ENCODE measurements around the gene GOSR2. TPM values are rescaled to one million over a fixed set of nuclear protein-coding genes. Genes with fewer than 3 reads are reported as not detected.

Gene GOSR2
- total RNA-seq, 1 experiment from 2014 or later = 59.1 TPM

GRCh38 chr17:46977348-46977747, 54.4 kb downstream of the GOSR2 start:
- Histone ChIP-seq H3K79me2 (ENCODE audit: low read length) (no peaks in the 10 kb centered on the region), H3K9me3 (ENCODE audit: low read length) (no peaks in the 10 kb centered on the region), H2AFZ (ENCODE audit: low read length) (no peak overlapping the region), H3K27me3 (ENCODE audit: low read length) (no peaks in the 10 kb centered on the region), H3K4me3 (ENCODE audit: low read length) (no peak overlapping the region), H3K9me2 (replicated peaks; ENCODE audit: insufficient read depth, low read length) (no peaks in the 10 kb centered on the region), H3K36me3 (ENCODE audit: insufficient read depth, low read length) (no peaks in the 10 kb centered on the region), H3K27ac (ENCODE audit: low read length) (no peak overlapping the region), H4K20me1 (ENCODE audit: insufficient read depth, low read depth, low read length) (no peaks in the 10 kb centered on the region), H3K9ac (ENCODE audit: low read length) (no peak overlapping the region), H3K4me2 (ENCODE audit: low read depth, low read length, poor library complexity, severe bottlenecking) (no peak overlapping the region), H3K4me1 (ENCODE audit: low read length) (peaks cover 3% of the 10 kb centered on the region; the same call in 1 of the 2 replicates)
- DNase-seq = peak; percentile 47

- Histone ChIP-seq H3K4me2 (ENCODE audit: low read depth, low read length, poor library complexity, severe bottlenecking) (no peak overlapping the region), H4K20me1 (ENCODE audit: insufficient read depth, low read depth, low read length) (no peaks in the 10 kb centered on the region), H3K9ac (ENCODE audit: low read length) (no peak overlapping the region), H3K4me1 (ENCODE audit: low read length) (peaks cover 3% of the 10 kb centered on the region; the same call in 1 of the 2 replicates), H3K36me3 (ENCODE audit: insufficient read depth, low read length) (no peaks in the 10 kb centered on the region), H3K9me2 (replicated peaks; ENCODE audit: insufficient read depth, low read length) (no peaks in the 10 kb centered on the region), H3K27me3 (ENCODE audit: low read length) (no peaks in the 10 kb centered on the region), H3K9me3 (ENCODE audit: low read length) (no peaks in the 10 kb centered on the region), H3K79me2 (ENCODE audit: low read length) (no peaks in the 10 kb centered on the region), H3K27ac (ENCODE audit: low read length) (no peak overlapping the region), H2AFZ (ENCODE audit: low read length) (no peak overlapping the region), H3K4me3 (ENCODE audit: low read length) (no peak overlapping the region)
- no peak for DNase-seq
These were observed 55.0 kb downstream of the GOSR2 start for GRCh38 chr17:46977750-46978488.

- no peak overlapping the region for H3K9ac ChIP-seq (ENCODE audit: low read length)
- no peak for DNase-seq
- no peaks in the 10 kb centered on the region for H3K9me3 ChIP-seq (ENCODE audit: low read length)
These were observed 55.7 kb downstream of the GOSR2 start for GRCh38 chr17:46978489-46979146.

GRCh38 chr17:46979147-46979863, 56.3 kb downstream of the GOSR2 start, which contains the start of gene RPRML:
Gene RPRML, minus strand, starts transcription at chr17:46979253. Its CDS starts 246 bp downstream, at chr17:46979007.
- Histone ChIP-seq H3K79me2 (ENCODE audit: low read length) (no peaks in the 10 kb centered on the region), H3K4me1 (ENCODE audit: low read length) (peaks cover 3% of the 10 kb centered on the region; the same call in 1 of the 2 replicates), H3K9me2 (replicated peaks; ENCODE audit: insufficient read depth, low read length) (no peaks in the 10 kb centered on the region), H3K4me2 (ENCODE audit: low read depth, low read length, poor library complexity, severe bottlenecking) (no peak within 1 kb of the TSS), H2AFZ (ENCODE audit: low read length) (no peak within 1 kb of the TSS), H3K27ac (ENCODE audit: low read length) (no peak within 1 kb of the TSS), H3K27me3 (ENCODE audit: low read length) (no peaks in the 10 kb centered on the region), H3K9ac (ENCODE audit: low read length) (no peak within 1 kb of the TSS), H3K4me3 (ENCODE audit: low read length) (no peak within 1 kb of the TSS), H3K9me3 (ENCODE audit: low read length) (no peaks in the 10 kb centered on the region), H4K20me1 (ENCODE audit: insufficient read depth, low read depth, low read length) (no peaks in the 10 kb centered on the region), H3K36me3 (ENCODE audit: insufficient read depth, low read length) (no peaks in the 10 kb centered on the region)
- DNase-seq = no peak

More at GRCh38 chr17:46978489-46979146, 55.7 kb downstream of the GOSR2 start:
- H3K4me1 ChIP-seq (ENCODE audit: low read length) = peaks cover 3% of the 10 kb centered on the region; the same call in 1 of the 2 replicates
- no peak overlapping the region for H2AFZ ChIP-seq (ENCODE audit: low read length)
- no peaks in the 10 kb centered on the region for H3K79me2 ChIP-seq (ENCODE audit: low read length)
- H3K4me3 ChIP-seq (ENCODE audit: low read length) = no peak overlapping the region
- no peaks in the 10 kb centered on the region for H3K27me3 ChIP-seq (ENCODE audit: low read length)
- H4K20me1 ChIP-seq (ENCODE audit: insufficient read depth, low read depth, low read length) = no peaks in the 10 kb centered on the region
- H3K27ac ChIP-seq (ENCODE audit: low read length) = no peak overlapping the region
- H3K36me3 ChIP-seq (ENCODE audit: insufficient read depth, low read length) = no peaks in the 10 kb centered on the region
- no peaks in the 10 kb centered on the region for H3K9me2 ChIP-seq (replicated peaks; ENCODE audit: insufficient read depth, low read length)
- H3K4me2 ChIP-seq (ENCODE audit: low read depth, low read length, poor library complexity, severe bottlenecking) = no peak overlapping the region

GRCh38 chr17:46982577-46982976, 59.6 kb downstream of the GOSR2 start:
- Histone ChIP-seq H3K27ac (ENCODE audit: low read length) (no peak overlapping the region), H2AFZ (ENCODE audit: low read length) (no peak overlapping the region), H3K4me2 (ENCODE audit: low read depth, low read length, poor library complexity, severe bottlenecking) (no peak overlapping the region)

GRCh38 chr17:46983782-46984181, 60.8 kb downstream of the GOSR2 start:
- Histone ChIP-seq H3K4me2 (ENCODE audit: low read depth, low read length, poor library complexity, severe bottlenecking) (no peak overlapping the region), H3K36me3 (ENCODE audit: insufficient read depth, low read length) (no peaks in the 10 kb centered on the region), H3K4me3 (ENCODE audit: low read length) (no peak overlapping the region), H3K27me3 (ENCODE audit: low read length) (no peaks in the 10 kb centered on the region), H3K9ac (ENCODE audit: low read length) (no peak overlapping the region), H3K79me2 (ENCODE audit: low read length) (no peaks in the 10 kb centered on the region), H4K20me1 (ENCODE audit: insufficient read depth, low read depth, low read length) (no peaks in the 10 kb centered on the region), H3K9me3 (ENCODE audit: low read length) (no peaks in the 10 kb centered on the region), H2AFZ (ENCODE audit: low read length) (no peak overlapping the region), H3K4me1 (ENCODE audit: low read length) (peaks cover 3% of the 10 kb centered on the region; the same call in 1 of the 2 replicates), H3K27ac (ENCODE audit: low read length) (no peak overlapping the region), H3K9me2 (replicated peaks; ENCODE audit: insufficient read depth, low read length) (no peaks in the 10 kb centered on the region)
- DNase-seq = no peak

More at GRCh38 chr17:46982577-46982976, 59.6 kb downstream of the GOSR2 start:
- no peaks in the 10 kb centered on the region for H3K9me3 ChIP-seq (ENCODE audit: low read length)
- H3K4me3 ChIP-seq (ENCODE audit: low read length) = no peak overlapping the region
- no peaks in the 10 kb centered on the region for H4K20me1 ChIP-seq (ENCODE audit: insufficient read depth, low read depth, low read length)
- H3K79me2 ChIP-seq (ENCODE audit: low read length) = no peaks in the 10 kb centered on the region
- peaks cover 3% of the 10 kb centered on the region; the same call in 1 of the 2 replicates for H3K4me1 ChIP-seq (ENCODE audit: low read length)
- no peak overlapping the region for H3K9ac ChIP-seq (ENCODE audit: low read length)
- H3K36me3 ChIP-seq (ENCODE audit: insufficient read depth, low read length) = no peaks in the 10 kb centered on the region
- no peaks in the 10 kb centered on the region for H3K27me3 ChIP-seq (ENCODE audit: low read length)
- DNase-seq = no peak
- H3K9me2 ChIP-seq (replicated peaks; ENCODE audit: insufficient read depth, low read length) = no peaks in the 10 kb centered on the region

- H3K36me3 ChIP-seq (ENCODE audit: insufficient read depth, low read length) = no peaks in the 10 kb centered on the region
- no peak overlapping the region for H3K9ac ChIP-seq (ENCODE audit: low read length)
- H4K20me1 ChIP-seq (ENCODE audit: insufficient read depth, low read depth, low read length) = no peaks in the 10 kb centered on the region
- H3K4me1 ChIP-seq (ENCODE audit: low read length) = peaks cover 3% of the 10 kb centered on the region; the same call in 1 of the 2 replicates
- H3K4me3 ChIP-seq (ENCODE audit: low read length) = no peak overlapping the region
- H3K4me2 ChIP-seq (ENCODE audit: low read depth, low read length, poor library complexity, severe bottlenecking) = no peak overlapping the region
- H3K9me3 ChIP-seq (ENCODE audit: low read length) = no peaks in the 10 kb centered on the region
- H3K79me2 ChIP-seq (ENCODE audit: low read length) = no peaks in the 10 kb centered on the region
- no peak overlapping the region for H3K27ac ChIP-seq (ENCODE audit: low read length)
- H3K27me3 ChIP-seq (ENCODE audit: low read length) = no peaks in the 10 kb centered on the region
- DNase-seq = no peak
- H2AFZ ChIP-seq (ENCODE audit: low read length) = no peak overlapping the region
- no peaks in the 10 kb centered on the region for H3K9me2 ChIP-seq (replicated peaks; ENCODE audit: insufficient read depth, low read length)
These were observed 61.4 kb downstream of the GOSR2 start for GRCh38 chr17:46984341-46984740.

- Histone ChIP-seq H3K36me3 (ENCODE audit: insufficient read depth, low read length) (no peaks in the 10 kb centered on the region), H3K79me2 (ENCODE audit: low read length) (no peaks in the 10 kb centered on the region), H3K4me1 (ENCODE audit: low read length) (peaks cover 3% of the 10 kb centered on the region; the same call in 1 of the 2 replicates), H3K9me3 (ENCODE audit: low read length) (no peaks in the 10 kb centered on the region), H3K9me2 (replicated peaks; ENCODE audit: insufficient read depth, low read length) (no peaks in the 10 kb centered on the region), H2AFZ (ENCODE audit: low read length) (no peak overlapping the region), H3K4me2 (ENCODE audit: low read depth, low read length, poor library complexity, severe bottlenecking) (no peak overlapping the region), H3K27ac (ENCODE audit: low read length) (no peak overlapping the region), H3K27me3 (ENCODE audit: low read length) (no peaks in the 10 kb centered on the region), H3K4me3 (ENCODE audit: low read length) (no peak overlapping the region), H3K9ac (ENCODE audit: low read length) (no peak overlapping the region), H4K20me1 (ENCODE audit: insufficient read depth, low read depth, low read length) (no peaks in the 10 kb centered on the region)
- no peak for DNase-seq
These were observed 61.9 kb downstream of the GOSR2 start for GRCh38 chr17:46984892-46985291.

Measured in Karpas-422 (cell line).